Measurements from ENCODE around the gene DPYD.

DPYD gene

GRCh38 chr1:97073169-97073568, 847.7 kb downstream of the DPYD start:
- Histone ChIP-seq H3K4me1 (ENCODE audit: insufficient read depth, poor library complexity, severe bottlenecking) (peaks cover 13% of the 10 kb centered on the region), H3K27me3 (ENCODE audit: insufficient read depth, poor library complexity, severe bottlenecking) (no peaks in the 10 kb centered on the region), H3K9me3 (ENCODE audit: severe bottlenecking) (no peaks in the 10 kb centered on the region), H3K4me3 (ENCODE audit: severe bottlenecking) (no peak overlapping the region), H3K36me3 (ENCODE audit: low read depth) (no peaks in the 10 kb centered on the region), H3K27ac (ENCODE audit: poor library complexity, severe bottlenecking) (no peak overlapping the region)
- DNase-seq (ENCODE audit: low spot score), result no peak
- no peak for TF ChIP-seq CTCF (IDR thresholded peaks at IDR 0.05; ENCODE audit: poor library complexity, severe bottlenecking)
- no peak for ATAC-seq (ENCODE audit: low read depth)

GRCh38 chr1:97071173-97071572, 849.7 kb downstream of the DPYD start:
- 0 out of 3 replicates have a peak, but pooled peaks have one; percentile 21 for ATAC-seq (ENCODE audit: low read depth)
- H3K9me3 ChIP-seq (ENCODE audit: severe bottlenecking), result no peaks in the 10 kb centered on the region
- no peak for DNase-seq (ENCODE audit: low spot score)
- no peak for TF ChIP-seq CTCF (IDR thresholded peaks at IDR 0.05; ENCODE audit: poor library complexity, severe bottlenecking)
- no peak overlapping the region for H3K27ac ChIP-seq (ENCODE audit: poor library complexity, severe bottlenecking)
- H3K36me3 ChIP-seq (ENCODE audit: low read depth), result no peaks in the 10 kb centered on the region
- H3K4me1 ChIP-seq (ENCODE audit: insufficient read depth, poor library complexity, severe bottlenecking), result peaks cover 2% of the 10 kb centered on the region
- H3K27me3 ChIP-seq (ENCODE audit: insufficient read depth, poor library complexity, severe bottlenecking), result no peaks in the 10 kb centered on the region
- H3K4me3 ChIP-seq (ENCODE audit: severe bottlenecking), result no peak overlapping the region

- no peak for TF ChIP-seq CTCF (IDR thresholded peaks at IDR 0.05; ENCODE audit: poor library complexity, severe bottlenecking)
- Histone ChIP-seq H3K4me3 (ENCODE audit: severe bottlenecking) (no peak overlapping the region), H3K36me3 (ENCODE audit: low read depth) (no peaks in the 10 kb centered on the region), H3K27ac (ENCODE audit: poor library complexity, severe bottlenecking) (no peak overlapping the region), H3K9me3 (ENCODE audit: severe bottlenecking) (no peaks in the 10 kb centered on the region), H3K4me1 (ENCODE audit: insufficient read depth, poor library complexity, severe bottlenecking) (no peaks in the 10 kb centered on the region), H3K27me3 (ENCODE audit: insufficient read depth, poor library complexity, severe bottlenecking) (no peaks in the 10 kb centered on the region)
- no peak for DNase-seq (ENCODE audit: low spot score)
- no peak for ATAC-seq (ENCODE audit: low read depth)
Measured at GRCh38 chr1:97070376-97070775, 850.5 kb downstream of the DPYD start.

- no peak for ATAC-seq (ENCODE audit: low read depth)
- TF ChIP-seq CTCF (IDR thresholded peaks at IDR 0.05; ENCODE audit: poor library complexity, severe bottlenecking), result no peak
- Histone ChIP-seq H3K36me3 (ENCODE audit: low read depth) (no peaks in the 10 kb centered on the region), H3K9me3 (ENCODE audit: severe bottlenecking) (no peaks in the 10 kb centered on the region), H3K4me3 (ENCODE audit: severe bottlenecking) (no peak overlapping the region), H3K27ac (ENCODE audit: poor library complexity, severe bottlenecking) (no peak overlapping the region), H3K4me1 (ENCODE audit: insufficient read depth, poor library complexity, severe bottlenecking) (no peaks in the 10 kb centered on the region), H3K27me3 (ENCODE audit: insufficient read depth, poor library complexity, severe bottlenecking) (no peaks in the 10 kb centered on the region)
- no peak for DNase-seq (ENCODE audit: low spot score)
Measured at GRCh38 chr1:97069312-97069711, 851.5 kb downstream of the DPYD start.

GRCh38 chr1:97066860-97067259, 854.0 kb downstream of the DPYD start:
- no peak for ATAC-seq (ENCODE audit: low read depth)

More at GRCh38 chr1:97066860-97067259, 854.0 kb downstream of the DPYD start:
- no peak for DNase-seq (ENCODE audit: low spot score)
- Histone ChIP-seq H3K4me1 (ENCODE audit: insufficient read depth, poor library complexity, severe bottlenecking) (no peaks in the 10 kb centered on the region), H3K36me3 (ENCODE audit: low read depth) (no peaks in the 10 kb centered on the region), H3K4me3 (ENCODE audit: severe bottlenecking) (no peak overlapping the region), H3K27me3 (ENCODE audit: insufficient read depth, poor library complexity, severe bottlenecking) (no peaks in the 10 kb centered on the region), H3K9me3 (ENCODE audit: severe bottlenecking) (no peaks in the 10 kb centered on the region), H3K27ac (ENCODE audit: poor library complexity, severe bottlenecking) (no peak overlapping the region)
- no peak for TF ChIP-seq CTCF (IDR thresholded peaks at IDR 0.05; ENCODE audit: poor library complexity, severe bottlenecking)

All from RWPE2 (cell line).